GM21717 (cell line): ENCODE data around the gene OCA2.
"Not testable (repeated sequence)": the region's sequence is repeated elsewhere in the genome, so short reads cannot be mapped to it uniquely, and the experiment has no call there.

ENCODE experiments used
- ATAC-seq: cut with Tn5 transposase; IDR thresholded peaks from one replicate; pipeline ENCODE4 v1.9.1; 2021; ENCODE audit warnings: mild to moderate bottlenecking, moderate library complexity; ENCODE audit not compliant: unreplicated experiment

Gene OCA2

DNA sequence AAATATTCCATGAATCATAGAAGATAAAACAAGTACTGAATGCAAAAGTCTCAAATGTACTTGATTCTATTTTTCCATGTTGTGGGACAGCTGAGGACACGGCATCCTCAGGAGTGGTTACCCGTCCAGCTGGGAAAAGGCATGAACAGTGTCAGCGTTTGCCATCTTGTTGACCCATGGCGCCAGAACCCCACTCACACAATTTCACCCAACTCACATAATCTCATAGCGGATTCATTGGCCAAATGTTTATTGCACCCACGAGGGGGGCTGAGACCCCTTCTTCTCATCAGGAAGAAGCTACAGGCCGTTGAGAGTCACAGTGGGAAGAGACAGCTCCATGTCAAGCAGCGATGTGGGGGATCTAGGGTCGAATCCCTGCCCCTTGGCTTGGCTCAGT lies 72.9 kb downstream of the OCA2 start:
- ATAC-seq = no peak

DNA sequence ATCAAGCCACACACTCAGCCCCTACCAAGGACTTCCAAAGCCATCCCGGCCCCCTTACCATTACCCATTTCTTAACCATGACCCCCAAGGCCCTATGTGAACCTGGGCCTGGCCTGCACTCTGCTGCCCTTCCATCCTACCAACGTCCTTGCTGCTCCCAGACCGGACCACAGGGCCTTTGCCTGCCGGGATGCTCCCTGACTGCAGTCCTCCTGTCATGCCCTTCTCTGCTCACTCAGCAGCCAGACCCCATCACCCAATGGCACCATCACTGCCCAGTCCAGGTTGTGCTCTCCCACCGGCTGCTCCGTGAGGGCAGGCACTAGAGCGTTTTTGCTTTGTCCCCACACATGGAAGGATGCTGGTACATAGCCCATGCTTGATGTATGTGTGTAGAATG lies 73.7 kb downstream of the OCA2 start:
- ATAC-seq = no peak

GRCh38 chr15:28024889-28025250 lies 74.2 kb downstream of the OCA2 start:
- no peak for ATAC-seq

GRCh38 chr15:28023933-28024888 lies 74.9 kb downstream of the OCA2 start:
- no peak for ATAC-seq

- ATAC-seq = no peak
Measured at GRCh38 chr15:28023422-28023821, 75.7 kb downstream of the OCA2 start.

DNA sequence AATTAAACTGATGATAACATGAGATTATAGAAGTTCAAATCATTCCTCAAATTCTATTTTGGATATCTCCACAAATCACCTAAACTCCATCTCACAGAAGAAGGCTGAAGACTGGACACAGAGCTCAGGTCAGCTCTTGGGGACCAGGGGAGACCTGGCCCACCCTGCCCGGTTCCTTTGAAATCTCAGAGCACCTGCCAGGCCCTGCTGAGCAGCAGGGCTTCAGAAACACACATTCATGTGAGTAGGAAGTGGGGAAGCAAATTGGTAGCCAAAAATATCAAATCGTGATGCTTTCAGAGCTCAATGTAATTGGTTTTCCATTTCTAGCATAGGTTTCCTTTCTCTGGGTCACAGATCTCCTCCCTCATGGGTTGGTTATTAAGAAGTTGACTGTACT lies 76.2 kb downstream of the OCA2 start:
- no peak for ATAC-seq

GRCh38 chr15:28022181-28022580 lies 76.9 kb downstream of the OCA2 start:
- ATAC-seq = no peak

DNA sequence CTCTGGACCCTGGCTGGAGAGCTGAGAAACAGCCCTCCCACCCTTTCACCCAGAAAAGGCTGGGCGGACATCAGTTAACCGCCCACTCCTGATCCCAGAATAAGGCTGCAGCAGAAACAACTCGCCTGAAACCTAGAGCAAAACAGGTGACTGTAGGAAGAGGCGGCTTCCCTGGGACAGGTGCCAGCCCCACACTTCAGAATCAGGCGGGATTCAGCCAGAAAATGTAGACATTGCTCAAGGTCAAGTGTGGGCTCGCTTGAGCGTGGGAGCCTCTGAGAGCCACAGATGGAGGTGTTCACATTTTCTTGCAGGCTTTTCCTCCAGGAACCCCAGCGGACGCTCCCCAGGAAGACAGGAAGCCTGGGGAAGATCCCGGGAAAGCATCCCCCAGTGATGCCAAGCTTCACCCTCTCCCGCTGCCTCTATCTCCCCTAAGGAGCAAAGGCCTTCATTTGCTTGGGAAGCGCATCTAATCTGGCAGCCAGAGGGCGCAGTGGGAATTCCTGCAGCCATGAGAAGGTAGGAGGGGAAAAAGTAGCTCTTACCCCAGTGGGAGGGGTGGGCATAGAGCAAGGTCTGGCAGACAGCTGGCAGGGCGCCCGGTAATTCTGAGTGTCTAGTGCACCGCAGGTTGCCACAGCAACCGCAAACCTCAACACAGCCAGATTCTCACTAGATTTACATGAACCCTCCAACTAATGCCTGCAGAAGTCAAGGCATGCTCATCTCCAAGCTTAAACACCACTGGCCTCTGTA lies 77.7 kb downstream of the OCA2 start:
- ATAC-seq = no peak

DNA sequence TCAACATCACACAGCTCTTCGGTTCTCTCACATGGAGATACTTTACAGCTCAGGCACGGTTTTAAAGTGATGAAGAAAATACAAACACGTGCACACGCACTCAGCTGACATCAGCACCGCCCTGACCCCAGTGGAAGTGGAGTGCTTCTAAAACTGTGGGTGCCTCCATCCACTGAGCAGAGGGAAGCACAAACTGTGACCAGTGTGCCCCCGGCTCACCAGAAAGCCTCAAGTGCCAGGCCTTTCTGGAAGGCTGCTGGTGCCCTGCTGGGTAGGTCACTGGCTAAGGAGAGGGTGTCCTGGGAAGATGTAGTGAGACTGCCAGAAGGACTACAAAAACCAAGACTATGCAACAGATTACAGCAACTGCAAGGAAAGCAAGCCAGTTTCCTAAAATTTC lies 78.5 kb downstream of the OCA2 start:
- ATAC-seq = no peak

DNA sequence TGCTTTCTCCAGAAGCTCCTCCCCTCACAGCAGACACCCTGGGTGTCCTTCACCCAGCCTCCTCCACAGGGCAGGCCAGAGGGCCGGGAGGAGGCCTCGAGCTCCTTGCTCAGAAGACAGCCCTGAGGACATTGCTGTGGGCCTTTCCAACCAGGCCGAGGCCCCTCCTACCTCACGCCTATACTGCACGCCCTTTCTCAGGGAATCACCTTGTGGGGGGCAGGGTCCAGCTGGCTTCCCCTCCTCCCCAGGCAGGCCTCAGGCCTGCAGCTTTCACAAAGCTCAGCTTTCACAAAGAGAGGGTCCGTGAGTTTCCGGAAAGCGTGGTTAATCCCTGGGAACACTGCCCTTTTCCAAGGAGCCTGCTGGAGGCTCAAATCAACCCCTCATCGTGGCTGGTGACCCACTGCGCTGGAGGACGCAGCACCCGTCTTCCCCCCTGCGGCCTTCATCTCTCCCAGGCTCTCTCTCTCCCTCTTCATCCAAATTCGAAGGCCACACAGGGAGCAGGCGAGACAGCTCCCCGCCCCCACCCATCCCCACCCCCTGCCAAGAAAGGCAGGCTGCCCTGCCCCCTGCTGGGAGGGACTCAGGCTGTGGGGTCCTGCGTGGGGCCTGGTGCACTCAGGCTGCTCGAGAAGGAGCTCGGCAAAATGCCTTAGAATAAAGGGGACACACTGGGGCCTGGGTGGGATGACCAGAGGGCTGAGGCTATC lies 79.4 kb downstream of the OCA2 start:
- ATAC-seq = no peak

GRCh38 chr15:28018291-28019044 lies 80.6 kb downstream of the OCA2 start:
- no peak for ATAC-seq

GRCh38 chr15:28017423-28017924 lies 81.6 kb downstream of the OCA2 start:
- no peak for ATAC-seq

DNA sequence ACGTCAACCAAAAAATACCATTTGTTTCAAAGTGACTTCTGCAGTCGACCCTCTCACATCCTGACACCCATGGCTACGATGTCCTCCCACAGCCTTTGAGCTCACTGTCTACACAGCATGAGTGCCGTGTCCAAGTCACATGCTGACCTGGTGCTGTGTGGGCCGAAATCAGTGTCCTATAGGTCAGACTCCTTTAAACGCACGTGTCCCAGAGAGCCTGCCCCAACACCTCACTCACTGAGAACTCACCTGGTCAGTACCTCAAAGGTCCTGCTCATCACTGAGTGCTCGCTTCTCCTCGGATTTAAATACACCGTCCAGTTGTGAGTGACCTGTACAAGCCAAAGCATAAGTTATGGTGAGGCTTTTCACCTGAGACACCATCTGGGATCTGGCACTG lies 83.3 kb downstream of the OCA2 start:
- no peak for ATAC-seq

DNA sequence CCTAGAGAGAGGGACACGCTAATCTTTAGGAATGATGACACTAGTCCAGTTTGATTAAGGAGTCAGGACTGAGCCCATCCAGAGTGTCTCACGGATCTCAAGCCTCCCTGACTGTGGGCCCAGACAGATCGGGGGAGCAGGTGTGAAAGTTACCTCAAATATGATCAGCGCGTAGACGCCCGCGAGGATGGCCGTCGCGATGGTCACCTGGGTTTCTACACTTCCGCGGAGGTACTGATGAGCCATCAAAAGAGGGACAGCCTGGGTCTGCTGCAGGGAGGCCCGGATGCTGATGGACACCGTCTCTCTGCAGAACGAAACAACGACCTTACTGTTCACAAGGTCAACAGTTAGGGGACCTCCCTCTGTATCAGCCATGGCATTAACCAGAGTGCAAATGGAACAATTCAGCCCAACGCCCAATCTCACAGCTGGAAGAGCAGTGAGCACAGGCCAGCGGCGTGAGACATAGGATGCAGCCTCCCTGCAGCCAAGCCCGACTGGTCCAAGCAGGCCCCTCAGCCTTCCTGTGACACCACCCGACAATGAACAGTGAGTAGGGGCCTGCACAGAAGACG lies 84.4 kb downstream of the OCA2 start:
- ATAC-seq = no peak

- ATAC-seq = no peak
Measured at GRCh38 chr15:28013976-28014375, 85.1 kb downstream of the OCA2 start.

GRCh38 chr15:28013480-28013879 lies 85.6 kb downstream of the OCA2 start:
- ATAC-seq = no peak

DNA sequence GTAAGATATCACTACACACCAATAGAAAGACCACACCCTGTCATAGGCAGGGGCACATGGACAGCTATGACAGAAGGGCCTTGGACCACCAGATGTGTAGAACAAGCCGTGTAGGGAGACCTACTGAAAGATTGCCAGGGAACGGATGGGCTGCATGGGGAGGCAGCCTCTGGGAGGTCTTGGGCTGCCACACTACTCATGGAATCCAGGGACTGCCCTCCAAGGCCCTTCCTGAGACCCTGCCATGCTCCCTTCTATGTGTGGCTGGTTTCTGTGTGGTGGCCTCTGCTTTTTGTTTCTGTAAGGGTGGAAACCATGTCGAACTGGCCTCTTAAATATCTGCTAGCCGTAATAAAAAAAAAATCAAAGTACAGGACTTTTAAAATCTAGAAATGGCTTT lies 86.9 kb downstream of the OCA2 start:
- no peak for ATAC-seq

DNA sequence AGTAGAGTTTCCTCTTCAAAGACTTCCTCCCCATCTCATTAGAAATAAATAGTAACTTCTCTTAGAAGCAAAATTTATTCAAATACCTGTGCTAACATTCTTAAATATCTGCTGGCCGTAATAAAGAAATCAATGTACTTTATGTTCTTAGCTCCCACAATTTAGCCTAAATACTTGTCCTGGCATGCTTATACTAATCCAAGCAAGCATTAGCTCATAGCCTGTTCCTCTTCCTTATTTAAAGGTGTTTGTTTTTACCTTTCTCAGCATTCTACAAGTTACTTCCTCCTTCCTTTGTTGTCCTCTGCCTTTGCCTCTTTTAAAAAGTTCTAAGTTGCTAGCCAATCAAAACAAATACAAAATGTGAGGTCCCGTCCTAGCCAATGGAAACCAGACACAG lies 90.9 kb downstream of the OCA2 start:
- not testable (repeated sequence) for ATAC-seq

DNA sequence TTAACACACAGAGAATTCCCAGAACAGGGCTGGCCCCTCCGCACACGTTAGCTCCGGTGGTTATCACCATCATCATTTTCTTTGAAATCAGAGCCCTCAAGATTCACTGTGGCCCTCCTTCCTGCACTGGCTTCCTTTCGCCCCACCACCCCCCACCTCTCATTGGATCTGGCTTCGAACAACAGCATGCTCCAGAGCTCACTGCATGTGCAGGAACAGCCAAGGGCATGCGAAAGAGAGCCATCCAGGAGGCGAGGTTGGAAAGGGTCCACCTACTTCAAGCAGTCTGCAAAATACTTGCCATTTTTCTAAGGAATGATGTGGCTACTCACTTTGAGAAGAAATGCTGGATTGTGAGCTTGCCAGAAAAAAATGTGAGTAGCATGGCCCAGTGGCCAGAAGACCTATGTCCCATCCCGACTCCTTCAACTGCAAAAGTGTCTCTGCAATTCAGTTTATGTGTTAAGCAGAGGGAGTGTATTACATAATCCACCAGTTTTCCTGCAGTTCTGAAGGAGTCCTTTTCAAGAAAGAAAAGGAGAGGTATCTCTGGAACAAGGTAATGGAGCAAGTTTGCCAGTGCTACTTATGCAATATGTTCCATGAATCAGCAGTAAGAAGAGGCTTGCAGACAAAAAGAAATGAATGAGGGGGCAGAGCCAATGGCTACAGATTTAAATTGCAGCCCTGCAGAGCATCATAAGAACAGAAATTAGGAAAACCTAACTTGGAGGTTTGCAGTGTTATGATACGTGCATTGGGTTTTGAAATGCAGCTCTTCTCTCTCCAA lies 92.8 kb downstream of the OCA2 start:
- ATAC-seq = no peak
